NCI-H69 (cell line): ENCODE results near the gene PPOX.
A peak's percentile ranks its signal among the peaks of the same experiment; 100 is the strongest.

Experiments used
- DNase-seq: peaks from one replicate; lab custom pipeline; 2025; lab: John Stamatoyannopoulos, UW

Gene PPOX

GRCh38 chr1:161176468-161177111 lies 10.4 kb downstream of the PPOX start:
- DNase-seq: no peak

- peak; percentile 95 for DNase-seq
These were observed 11.1 kb downstream of the PPOX start, which contains the start of gene B4GALT3 for GRCh38 chr1:161177112-161177935. Gene B4GALT3 (minus strand): TSS chr1:161177507. CDS start chr1:161176060, 1,447 bp downstream.

GRCh38 chr1:161177936-161178244 lies 11.7 kb downstream of the PPOX start:
- DNase-seq: no peak

GRCh38 chr1:161179698-161180097 lies 13.5 kb downstream of the PPOX start:
- DNase-seq: no peak

- DNase-seq: peak; percentile 47
These were observed 14.4 kb downstream of the PPOX start for GRCh38 chr1:161180639-161181038.

- DNase-seq: no peak
These were observed 16.0 kb downstream of the PPOX start for GRCh38 chr1:161182214-161182613.

- DNase-seq: peak; percentile 78
These were observed 19.1 kb downstream of the PPOX start for GRCh38 chr1:161185282-161185682.

GRCh38 chr1:161185732-161186311 lies 19.6 kb downstream of the PPOX start:
- DNase-seq: no peak

GRCh38 chr1:161187311-161187710 lies 21.1 kb downstream of the PPOX start:
- DNase-seq: no peak

- DNase-seq: no peak
These were observed 22.2 kb downstream of the PPOX start for GRCh38 chr1:161188381-161188780.

- no peak for DNase-seq
These were observed 22.8 kb downstream of the PPOX start for GRCh38 chr1:161189036-161189435.

GRCh38 chr1:161190962-161191521 lies 24.8 kb downstream of the PPOX start:
- DNase-seq: peak; percentile 68

- DNase-seq: no peak
These were observed 25.7 kb downstream of the PPOX start for GRCh38 chr1:161191971-161192370.

- DNase-seq: peak; percentile 83
These were observed 26.5 kb downstream of the PPOX start for GRCh38 chr1:161192476-161193465.

- DNase-seq: no peak
These were observed 27.5 kb downstream of the PPOX start for GRCh38 chr1:161193561-161194235.

- no peak for DNase-seq
These were observed 28.9 kb downstream of the PPOX start for GRCh38 chr1:161195171-161195570.

GRCh38 chr1:161196111-161196510 lies 29.9 kb downstream of the PPOX start:
- no peak for DNase-seq

GRCh38 chr1:161196521-161197451 lies 30.6 kb downstream of the PPOX start:
- DNase-seq: no peak

- no peak for DNase-seq
These were observed 31.5 kb downstream of the PPOX start for GRCh38 chr1:161197560-161198193.
